Cardiac fibroblast (primary cell): ENCODE measurements around the gene ANKS1B.

Experiments used
- DNase-seq, 2 donors: peaks; one replicate each; pipeline versions ENCODE4 v3.0.0 to v3.0.0-alpha.2; 2010; ENCODE audit warnings: low read depth in 2 of 2
- H3K4me3 ChIP-seq, 2 donors: replicated peaks in 1 of 2; 1 replicate in 1 of 2; 2 replicates in 1 of 2; pipeline ENCODE4 v1.5.1; 2011; ENCODE audit warnings: low read depth in 2 of 2, low read length in 2 of 2, mild to moderate bottlenecking in 2 of 2, moderate library complexity in 1 of 2
- TF ChIP-seq, protein P1 (sequence below): IDR thresholded peaks from one replicate; pipeline ENCODE4 v1.5.1; 2011; ENCODE audit warnings: low read depth, mild to moderate bottlenecking, low read length, inconsistent platforms

Gene ANKS1B

DNA sequence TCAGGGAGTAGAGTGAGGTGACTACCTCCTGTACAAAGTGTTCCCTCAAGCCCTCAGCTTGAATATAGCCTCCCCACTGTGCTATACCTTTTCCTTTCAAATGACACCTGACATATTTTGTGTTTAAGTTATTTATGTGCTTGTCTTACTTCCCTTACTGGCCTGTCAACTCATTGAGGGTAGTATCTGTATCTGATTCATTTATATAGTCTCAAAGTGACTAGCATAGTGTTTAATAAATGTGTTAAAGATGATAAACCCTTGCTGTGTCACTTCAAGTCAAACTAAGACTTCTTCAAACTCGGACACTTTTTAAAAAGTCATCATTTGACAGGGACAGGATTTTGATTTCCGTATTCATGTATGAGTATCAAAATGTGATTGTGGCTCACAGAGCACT, 1287.5 kb downstream of the ANKS1B start:
- DNase-seq = no peak
- TF ChIP-seq, protein P1, sequence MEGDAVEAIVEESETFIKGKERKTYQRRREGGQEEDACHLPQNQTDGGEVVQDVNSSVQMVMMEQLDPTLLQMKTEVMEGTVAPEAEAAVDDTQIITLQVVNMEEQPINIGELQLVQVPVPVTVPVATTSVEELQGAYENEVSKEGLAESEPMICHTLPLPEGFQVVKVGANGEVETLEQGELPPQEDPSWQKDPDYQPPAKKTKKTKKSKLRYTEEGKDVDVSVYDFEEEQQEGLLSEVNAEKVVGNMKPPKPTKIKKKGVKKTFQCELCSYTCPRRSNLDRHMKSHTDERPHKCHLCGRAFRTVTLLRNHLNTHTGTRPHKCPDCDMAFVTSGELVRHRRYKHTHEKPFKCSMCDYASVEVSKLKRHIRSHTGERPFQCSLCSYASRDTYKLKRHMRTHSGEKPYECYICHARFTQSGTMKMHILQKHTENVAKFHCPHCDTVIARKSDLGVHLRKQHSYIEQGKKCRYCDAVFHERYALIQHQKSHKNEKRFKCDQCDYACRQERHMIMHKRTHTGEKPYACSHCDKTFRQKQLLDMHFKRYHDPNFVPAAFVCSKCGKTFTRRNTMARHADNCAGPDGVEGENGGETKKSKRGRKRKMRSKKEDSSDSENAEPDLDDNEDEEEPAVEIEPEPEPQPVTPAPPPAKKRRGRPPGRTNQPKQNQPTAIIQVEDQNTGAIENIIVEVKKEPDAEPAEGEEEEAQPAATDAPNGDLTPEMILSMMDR = no peak
- no peak overlapping the region for H3K4me3 ChIP-seq

DNA sequence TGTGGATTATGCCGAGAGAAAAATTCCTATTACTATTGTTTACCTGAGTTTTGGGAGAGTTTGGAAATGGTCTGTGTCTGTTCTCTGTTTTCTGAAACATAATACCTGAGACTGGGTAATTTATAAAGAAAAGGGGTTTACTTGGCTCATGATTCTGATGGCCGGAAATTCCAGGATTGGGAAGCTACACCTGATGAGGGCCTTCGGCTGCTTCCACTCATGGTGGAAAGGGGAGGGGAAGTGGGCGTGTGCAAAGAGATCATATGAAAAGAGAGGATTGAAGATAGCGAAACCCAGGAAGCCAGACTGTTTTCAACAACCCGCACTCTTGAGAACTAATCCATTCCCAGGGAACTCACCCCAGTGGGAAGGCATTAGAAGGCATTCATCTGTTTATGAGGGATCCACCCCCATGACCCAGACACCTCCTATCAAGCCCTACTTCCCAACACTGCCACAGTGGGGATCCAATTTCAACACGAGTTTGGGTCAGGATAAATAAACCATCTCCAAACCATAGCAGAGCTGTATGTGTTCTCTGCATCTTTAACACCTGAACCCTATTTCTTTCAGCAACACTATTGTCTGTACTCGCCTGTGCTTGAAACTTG, 1288.6 kb downstream of the ANKS1B start:
- H3K4me3 ChIP-seq = no peak overlapping the region
- TF ChIP-seq, protein P1 = no peak
- no peak for DNase-seq

DNA sequence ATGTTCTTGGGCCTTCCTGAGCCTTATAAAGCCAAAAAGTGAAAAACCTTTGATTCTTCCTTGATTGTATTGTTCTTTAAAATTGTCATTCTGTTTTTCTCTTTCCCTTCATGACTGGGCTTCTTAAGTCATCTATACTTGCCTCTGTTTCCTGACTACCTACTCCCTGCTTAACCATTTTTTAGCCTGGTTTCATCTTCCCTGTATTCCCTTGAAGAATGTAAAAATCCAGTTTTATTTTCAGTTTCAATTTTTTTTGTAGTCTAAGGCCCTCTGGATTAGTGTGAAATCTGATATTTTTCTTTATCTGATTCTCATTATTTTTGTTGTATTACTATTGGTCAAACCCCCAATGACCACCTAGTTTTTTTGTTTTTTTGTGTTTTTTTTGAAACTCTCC, 1293.4 kb downstream of the ANKS1B start:
- TF ChIP-seq, protein P1 = no peak
- no peak overlapping the region for H3K4me3 ChIP-seq
- no peak for DNase-seq

DNA sequence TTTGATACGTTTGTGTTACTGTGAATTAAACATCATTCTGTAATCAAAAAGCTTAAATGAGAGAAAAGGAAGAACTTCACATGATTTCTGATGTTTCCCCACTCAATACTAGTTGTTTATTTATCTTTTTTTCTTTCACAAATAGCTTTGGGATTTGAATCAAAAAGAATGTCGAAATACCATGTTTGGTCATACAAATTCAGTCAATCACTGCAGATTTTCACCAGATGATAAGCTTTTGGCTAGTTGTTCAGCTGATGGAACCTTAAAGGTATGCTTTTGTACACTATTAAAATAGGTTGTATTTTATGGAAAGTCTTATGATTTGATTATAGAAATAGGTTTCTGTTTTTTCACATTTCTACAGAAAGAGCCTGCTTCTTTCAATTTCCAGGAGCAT, 1298.1 kb downstream of the ANKS1B start:
- TF ChIP-seq, protein P1 = no peak
- H3K4me3 ChIP-seq = no peak overlapping the region
- DNase-seq = no peak
